Ureter (tissue), 1 donor: ENCODE measurements around the gene TENT4A. TPM values are rescaled to one million over a fixed set of nuclear protein-coding genes. Genes with fewer than 3 reads are reported as not detected.

Experiments used
- DNase-seq: peaks from one replicate; pipeline ENCODE4 v3.0.0-alpha.2; 2020; ENCODE audit warnings: low spot score
- total RNA-seq: library from RNA; stranded (reverse); gene quantifications from one replicate; pipeline ENCODE4 v1.2.4, GENCODE V29; 2023
- donor health status: DM: yes; HTN: yes; CAD: no.

TENT4A gene
- total RNA-seq, 1 donor from 2014 or later = 28.9 TPM

- DNase-seq = no peak
These were observed 79.8 kb downstream of the TENT4A start for GRCh38 chr5:6792911-6793471.

GRCh38 chr5:6801236-6801635 lies 88.0 kb downstream of the TENT4A start:
- no peak for DNase-seq

- no peak for DNase-seq
These were observed 90.8 kb downstream of the TENT4A start for GRCh38 chr5:6803981-6804550.

GRCh38 chr5:6804766-6805501 lies 91.7 kb downstream of the TENT4A start:
- no peak for DNase-seq

- no peak for DNase-seq
These were observed 92.6 kb downstream of the TENT4A start for GRCh38 chr5:6805841-6806240.

Other genes with a start within 250 kb of the TENT4A start
- gene NSUN2, start 80.4 kb upstream of the TENT4A start, total RNA-seq = 76.1 TPM
- 6.6 TPM for gene SRD5A1, start 80.0 kb upstream of the TENT4A start, total RNA-seq